Measurements from ENCODE around the gene TAS2R39. TPM values are rescaled to one million over a fixed set of nuclear protein-coding genes. Genes with fewer than 3 reads are reported as not detected.

TAS2R39 gene
- total RNA-seq, 3 donors from 2014 or later (not counting 1 experiment from before 2014, with no cell fraction given), result not detected

- Histone ChIP-seq H3K4me3 (ENCODE audit: low read length) (no peak overlapping the region), H3K27me3 (ENCODE audit: control insufficient read depth, insufficient read depth, low read length) (no peaks in the 10 kb centered on the region), H3K27ac (ENCODE audit: low read length) (no peak overlapping the region), H3K36me3 (ENCODE audit: control insufficient read depth, insufficient read depth, low read length) (no peaks in the 10 kb centered on the region), H3K9me3 (ENCODE audit: control insufficient read depth, insufficient read depth, low read length) (no peaks in the 10 kb centered on the region), H3K4me1 (ENCODE audit: control insufficient read depth, insufficient read depth, low read length) (no peaks in the 10 kb centered on the region)
- WGBS (ENCODE audit: insufficient coverage), result 84% methylated on average over 3 of the region's 4 CpGs
- Mint-ChIP-seq H3K27ac (no peak overlapping the region), H3K9me3 (no peaks in the 10 kb centered on the region), H3K4me1 (no peaks in the 10 kb centered on the region), H3K27me3 (ENCODE audit: low read depth in 2 of 2) (peaks cover 15 to 37% of the 10 kb centered on the region in 2 donors), H3K36me3 (no peaks in the 10 kb centered on the region), H3K4me3 (no peak overlapping the region)
- DNase-seq (no peak), ATAC-seq (no peak)
- TF ChIP-seq, protein P1, sequence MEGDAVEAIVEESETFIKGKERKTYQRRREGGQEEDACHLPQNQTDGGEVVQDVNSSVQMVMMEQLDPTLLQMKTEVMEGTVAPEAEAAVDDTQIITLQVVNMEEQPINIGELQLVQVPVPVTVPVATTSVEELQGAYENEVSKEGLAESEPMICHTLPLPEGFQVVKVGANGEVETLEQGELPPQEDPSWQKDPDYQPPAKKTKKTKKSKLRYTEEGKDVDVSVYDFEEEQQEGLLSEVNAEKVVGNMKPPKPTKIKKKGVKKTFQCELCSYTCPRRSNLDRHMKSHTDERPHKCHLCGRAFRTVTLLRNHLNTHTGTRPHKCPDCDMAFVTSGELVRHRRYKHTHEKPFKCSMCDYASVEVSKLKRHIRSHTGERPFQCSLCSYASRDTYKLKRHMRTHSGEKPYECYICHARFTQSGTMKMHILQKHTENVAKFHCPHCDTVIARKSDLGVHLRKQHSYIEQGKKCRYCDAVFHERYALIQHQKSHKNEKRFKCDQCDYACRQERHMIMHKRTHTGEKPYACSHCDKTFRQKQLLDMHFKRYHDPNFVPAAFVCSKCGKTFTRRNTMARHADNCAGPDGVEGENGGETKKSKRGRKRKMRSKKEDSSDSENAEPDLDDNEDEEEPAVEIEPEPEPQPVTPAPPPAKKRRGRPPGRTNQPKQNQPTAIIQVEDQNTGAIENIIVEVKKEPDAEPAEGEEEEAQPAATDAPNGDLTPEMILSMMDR (IDR thresholded peaks at IDR 0.05), result no peak
- intact Hi-C loops (cut with micrococcal nuclease), result no loop called here
Measured at GRCh38 chr7:143199040-143199439, 15.8 kb downstream of the TAS2R39 start.

DNA sequence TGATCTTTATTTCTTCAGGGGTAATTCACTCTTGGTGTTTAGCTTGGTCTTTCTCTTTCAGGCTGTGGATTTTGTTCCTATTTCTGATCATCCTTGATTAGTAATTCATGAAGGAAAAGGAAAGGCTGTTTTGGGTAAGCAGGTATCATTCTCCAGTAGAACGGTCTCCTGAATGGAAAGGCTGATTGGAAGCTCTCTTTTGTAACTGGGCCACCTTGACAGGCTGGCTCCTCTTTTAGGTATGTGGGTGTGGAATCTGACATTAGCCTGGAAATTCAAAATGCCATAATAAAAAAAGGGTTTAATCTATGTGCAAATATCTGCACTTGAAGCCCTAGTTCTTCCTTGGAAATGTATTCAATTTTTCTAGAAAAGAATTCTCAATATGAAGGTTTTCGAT is 18.9 kb downstream of the TAS2R39 start:
- H3K4me1 ChIP-seq (ENCODE audit: control insufficient read depth, insufficient read depth, low read length), result peaks cover 15% of the 10 kb centered on the region
- DNase-seq (no peak), ATAC-seq (no peak)
- H3K9me3 ChIP-seq (ENCODE audit: control insufficient read depth, insufficient read depth, low read length), result no peaks in the 10 kb centered on the region
- H3K27ac ChIP-seq (ENCODE audit: low read length), result no peak overlapping the region
- intact Hi-C loops (cut with micrococcal nuclease), result no loop called here
- no peak overlapping the region for H3K4me3 ChIP-seq (ENCODE audit: low read length)
- 84% methylated on average over 2 of the region's 2 CpGs for WGBS (ENCODE audit: insufficient coverage)
- H3K4me3 Mint-ChIP-seq, result no peak overlapping the region
- no peaks in the 10 kb centered on the region for H3K27me3 ChIP-seq (ENCODE audit: control insufficient read depth, insufficient read depth, low read length)
- H3K27me3 Mint-ChIP-seq (ENCODE audit: low read depth in 2 of 2), result peaks cover 15 to 23% of the 10 kb centered on the region in 2 donors
- H3K27ac Mint-ChIP-seq, result no peak overlapping the region
- H3K4me1 Mint-ChIP-seq, result peaks cover 11 to 21% of the 10 kb centered on the region in 2 donors
- TF ChIP-seq, protein P1 (IDR thresholded peaks at IDR 0.05), result no peak
- H3K36me3 Mint-ChIP-seq, result no peaks in the 10 kb centered on the region
- H3K36me3 ChIP-seq (ENCODE audit: control insufficient read depth, insufficient read depth, low read length), result no peaks in the 10 kb centered on the region
- H3K9me3 Mint-ChIP-seq, result no peaks in the 10 kb centered on the region

DNA sequence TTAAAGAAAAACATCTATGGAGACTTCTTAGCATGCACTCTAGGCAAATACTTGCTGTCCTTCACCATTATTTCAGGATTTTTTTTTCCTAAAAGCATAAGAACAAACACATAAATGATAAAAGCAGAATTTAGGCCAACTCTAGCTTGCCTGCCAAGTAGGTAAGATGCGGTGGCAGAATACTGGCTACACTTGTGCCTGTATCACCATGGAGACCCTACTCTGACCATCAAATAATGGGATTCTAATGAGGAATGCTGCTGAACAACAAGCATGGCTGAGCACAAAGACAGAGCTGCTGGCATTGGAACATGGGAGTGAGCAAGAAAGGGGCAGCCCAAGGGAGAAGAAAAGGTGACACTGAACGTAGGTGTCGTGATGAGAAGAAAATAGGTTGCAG is 20.2 kb downstream of the TAS2R39 start:
- Histone ChIP-seq H3K27me3 (ENCODE audit: control insufficient read depth, insufficient read depth, low read length) (no peaks in the 10 kb centered on the region), H3K4me1 (ENCODE audit: control insufficient read depth, insufficient read depth, low read length) (peaks cover 15% of the 10 kb centered on the region), H3K9me3 (ENCODE audit: control insufficient read depth, insufficient read depth, low read length) (no peaks in the 10 kb centered on the region), H3K4me3 (ENCODE audit: low read length) (no peak overlapping the region), H3K27ac (ENCODE audit: low read length) (no peak overlapping the region), H3K36me3 (ENCODE audit: control insufficient read depth, insufficient read depth, low read length) (no peaks in the 10 kb centered on the region)
- peaks cover 14 to 23% of the 10 kb centered on the region in 2 donors for H3K27me3 Mint-ChIP-seq (ENCODE audit: low read depth in 2 of 2)
- no peak overlapping the region for H3K27ac Mint-ChIP-seq
- no peak overlapping the region for H3K4me3 Mint-ChIP-seq
- ATAC-seq, result no peak
- intact Hi-C loops (cut with micrococcal nuclease), result no loop called here
- whole genome bisulfite sequencing (ENCODE audit: insufficient coverage), result 91% methylated on average over 3 of the region's 3 CpGs
- H3K4me1 Mint-ChIP-seq, result peaks cover 11 to 21% of the 10 kb centered on the region in 2 donors
- no peaks in the 10 kb centered on the region for H3K9me3 Mint-ChIP-seq
- no peaks in the 10 kb centered on the region for H3K36me3 Mint-ChIP-seq
- no peak for DNase-seq
- TF ChIP-seq, protein P1 (IDR thresholded peaks at IDR 0.05), result no peak
